ENCODE data around the gene RPTOR.

DNA sequence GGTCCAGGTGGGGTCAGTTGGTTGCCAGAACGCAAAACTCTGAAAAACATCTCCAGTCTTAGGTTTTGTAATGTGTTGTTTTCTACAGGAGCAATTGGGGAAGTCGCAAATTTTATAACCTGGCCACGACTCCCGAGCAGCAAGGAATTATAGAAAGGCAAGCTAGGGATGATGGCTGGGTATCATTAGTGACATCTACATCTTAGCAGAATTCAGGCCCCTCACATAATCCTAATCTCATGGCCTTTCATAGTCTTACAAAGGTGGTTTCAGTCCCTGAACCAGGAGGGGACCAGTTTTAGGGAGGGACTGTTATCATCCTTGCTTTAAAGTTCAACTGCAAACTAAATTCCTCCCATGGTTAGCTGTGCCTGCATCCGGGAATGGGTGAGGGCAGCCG, 117.9 kb downstream of the RPTOR start:
- TF ChIP-seq, protein P1, sequence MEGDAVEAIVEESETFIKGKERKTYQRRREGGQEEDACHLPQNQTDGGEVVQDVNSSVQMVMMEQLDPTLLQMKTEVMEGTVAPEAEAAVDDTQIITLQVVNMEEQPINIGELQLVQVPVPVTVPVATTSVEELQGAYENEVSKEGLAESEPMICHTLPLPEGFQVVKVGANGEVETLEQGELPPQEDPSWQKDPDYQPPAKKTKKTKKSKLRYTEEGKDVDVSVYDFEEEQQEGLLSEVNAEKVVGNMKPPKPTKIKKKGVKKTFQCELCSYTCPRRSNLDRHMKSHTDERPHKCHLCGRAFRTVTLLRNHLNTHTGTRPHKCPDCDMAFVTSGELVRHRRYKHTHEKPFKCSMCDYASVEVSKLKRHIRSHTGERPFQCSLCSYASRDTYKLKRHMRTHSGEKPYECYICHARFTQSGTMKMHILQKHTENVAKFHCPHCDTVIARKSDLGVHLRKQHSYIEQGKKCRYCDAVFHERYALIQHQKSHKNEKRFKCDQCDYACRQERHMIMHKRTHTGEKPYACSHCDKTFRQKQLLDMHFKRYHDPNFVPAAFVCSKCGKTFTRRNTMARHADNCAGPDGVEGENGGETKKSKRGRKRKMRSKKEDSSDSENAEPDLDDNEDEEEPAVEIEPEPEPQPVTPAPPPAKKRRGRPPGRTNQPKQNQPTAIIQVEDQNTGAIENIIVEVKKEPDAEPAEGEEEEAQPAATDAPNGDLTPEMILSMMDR (IDR thresholded peaks at IDR 0.05) = no peak
- no peak for TF ChIP-seq POLR2A (IDR thresholded peaks at IDR 0.05)
